Measurements from ENCODE around the gene UACA.
"Not testable (repeated sequence)": the region's sequence is repeated elsewhere in the genome, so short reads cannot be mapped to it uniquely, and the experiment has no call there.

Gene UACA

DNA sequence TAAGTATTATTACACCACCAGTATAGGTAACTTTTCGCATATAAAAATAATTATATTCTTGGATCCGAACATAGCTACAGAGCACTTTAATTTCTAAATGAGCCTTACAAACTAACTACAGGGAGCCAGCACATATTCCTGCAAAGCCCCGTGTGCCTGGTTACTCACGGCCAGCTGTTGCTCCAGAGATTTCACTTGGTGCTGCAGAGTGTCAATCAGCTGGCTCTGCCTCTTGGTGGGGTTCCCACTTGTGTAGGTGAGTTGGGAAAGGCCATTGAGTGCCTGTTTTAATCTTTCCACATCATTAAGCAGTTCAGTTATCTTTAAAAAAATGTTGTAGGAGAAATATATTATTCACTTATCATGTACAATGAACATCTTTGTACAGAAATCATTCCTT is 98.9 kb downstream of the UACA start:
- TF ChIP-seq, protein P1, sequence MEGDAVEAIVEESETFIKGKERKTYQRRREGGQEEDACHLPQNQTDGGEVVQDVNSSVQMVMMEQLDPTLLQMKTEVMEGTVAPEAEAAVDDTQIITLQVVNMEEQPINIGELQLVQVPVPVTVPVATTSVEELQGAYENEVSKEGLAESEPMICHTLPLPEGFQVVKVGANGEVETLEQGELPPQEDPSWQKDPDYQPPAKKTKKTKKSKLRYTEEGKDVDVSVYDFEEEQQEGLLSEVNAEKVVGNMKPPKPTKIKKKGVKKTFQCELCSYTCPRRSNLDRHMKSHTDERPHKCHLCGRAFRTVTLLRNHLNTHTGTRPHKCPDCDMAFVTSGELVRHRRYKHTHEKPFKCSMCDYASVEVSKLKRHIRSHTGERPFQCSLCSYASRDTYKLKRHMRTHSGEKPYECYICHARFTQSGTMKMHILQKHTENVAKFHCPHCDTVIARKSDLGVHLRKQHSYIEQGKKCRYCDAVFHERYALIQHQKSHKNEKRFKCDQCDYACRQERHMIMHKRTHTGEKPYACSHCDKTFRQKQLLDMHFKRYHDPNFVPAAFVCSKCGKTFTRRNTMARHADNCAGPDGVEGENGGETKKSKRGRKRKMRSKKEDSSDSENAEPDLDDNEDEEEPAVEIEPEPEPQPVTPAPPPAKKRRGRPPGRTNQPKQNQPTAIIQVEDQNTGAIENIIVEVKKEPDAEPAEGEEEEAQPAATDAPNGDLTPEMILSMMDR (conservative IDR thresholded peaks at IDR 0.05; ENCODE audit: low read length), result no peak
- DNase-seq (ENCODE audit: low read depth), result no peak
- no peak overlapping the region for H3K4me3 ChIP-seq (ENCODE audit: low read length)

DNA sequence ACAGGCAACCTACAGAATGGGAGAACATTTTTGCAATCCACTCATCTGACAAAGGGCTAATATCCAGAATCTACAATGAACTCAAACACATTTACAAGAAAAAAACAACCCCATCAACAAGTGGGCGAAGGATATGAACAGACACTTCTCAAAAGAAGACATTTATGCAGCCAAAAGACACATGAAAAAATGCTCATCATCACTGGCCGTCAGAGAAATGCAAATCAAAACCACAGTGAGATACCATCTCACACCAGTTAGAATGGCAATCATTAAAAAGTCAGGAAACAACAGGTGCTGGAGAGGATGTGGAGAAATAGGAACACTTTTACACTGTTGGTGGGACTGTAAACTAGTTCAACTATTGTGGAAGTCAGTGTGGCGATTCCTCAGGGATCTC is 100.3 kb downstream of the UACA start:
- DNase-seq (ENCODE audit: low read depth); H3K4me3 ChIP-seq (ENCODE audit: low read length): not testable (repeated sequence)

DNA sequence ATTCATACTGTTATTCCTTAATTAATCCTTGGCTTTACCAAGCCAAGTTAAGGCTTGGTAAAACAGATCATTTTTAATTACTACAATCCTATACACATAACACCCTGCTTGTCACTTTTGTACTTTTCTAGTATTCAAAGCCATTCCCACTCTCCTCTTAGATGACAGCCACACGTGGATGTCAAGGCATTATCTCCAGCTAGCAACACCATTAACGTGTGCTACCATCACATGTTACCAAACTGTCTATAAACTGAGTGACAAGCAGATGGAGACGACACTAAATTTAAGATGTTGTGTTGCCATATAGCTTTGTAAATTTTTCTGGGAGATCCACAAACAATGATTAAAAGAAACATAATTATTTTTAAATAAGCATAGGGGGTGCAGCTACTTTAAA is 103.7 kb downstream of the UACA start:
- H3K4me3 ChIP-seq (ENCODE audit: low read length), result no peak overlapping the region
- TF ChIP-seq, protein P1 (conservative IDR thresholded peaks at IDR 0.05; ENCODE audit: low read length), result no peak
- DNase-seq (ENCODE audit: low read depth), result no peak

DNA sequence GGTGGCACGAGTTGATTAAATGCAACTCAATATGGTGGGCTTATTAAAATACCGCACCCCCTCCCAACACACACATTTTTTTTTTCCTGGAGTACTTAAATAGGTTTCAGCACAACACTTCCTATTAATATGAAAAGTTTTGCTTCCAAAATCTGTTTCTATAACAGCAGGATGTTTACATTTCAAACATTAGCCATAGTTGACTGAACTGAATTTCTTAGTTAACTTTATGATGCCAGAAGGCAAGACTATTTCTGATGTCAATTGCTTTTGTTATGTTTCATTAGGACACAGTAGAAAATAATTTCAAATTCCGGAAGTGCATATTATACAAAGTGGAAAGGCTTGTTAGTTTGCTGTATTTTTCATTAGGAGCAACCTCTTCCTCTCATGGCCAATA is 104.7 kb downstream of the UACA start:
- TF ChIP-seq, protein P1 (conservative IDR thresholded peaks at IDR 0.05; ENCODE audit: low read length), result no peak
- no peak overlapping the region for H3K4me3 ChIP-seq (ENCODE audit: low read length)
- DNase-seq (ENCODE audit: low read depth), result no peak

DNA sequence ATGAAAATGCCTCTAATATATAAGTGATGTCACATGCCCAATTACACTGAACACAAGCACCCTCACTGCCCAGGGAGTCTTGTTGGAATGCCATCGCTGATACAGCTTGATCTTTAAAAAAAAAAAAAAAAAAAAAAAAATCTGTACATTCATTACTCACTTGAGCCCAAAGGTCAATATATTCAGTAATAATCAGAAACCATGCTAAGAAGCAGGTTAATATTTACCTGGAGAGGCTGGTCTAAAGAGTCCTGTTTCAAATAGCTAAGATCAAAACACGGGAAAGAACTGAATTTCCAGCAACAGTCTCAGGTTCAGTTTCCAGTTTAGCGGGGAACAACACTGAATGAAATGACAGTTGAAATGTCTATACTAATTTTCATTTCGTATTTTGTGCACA is 109.9 kb downstream of the UACA start:
- no peak for DNase-seq (ENCODE audit: low read depth)
- TF ChIP-seq, protein P1 (conservative IDR thresholded peaks at IDR 0.05; ENCODE audit: low read length), result no peak
- H3K4me3 ChIP-seq (ENCODE audit: low read length), result no peak overlapping the region

DNA sequence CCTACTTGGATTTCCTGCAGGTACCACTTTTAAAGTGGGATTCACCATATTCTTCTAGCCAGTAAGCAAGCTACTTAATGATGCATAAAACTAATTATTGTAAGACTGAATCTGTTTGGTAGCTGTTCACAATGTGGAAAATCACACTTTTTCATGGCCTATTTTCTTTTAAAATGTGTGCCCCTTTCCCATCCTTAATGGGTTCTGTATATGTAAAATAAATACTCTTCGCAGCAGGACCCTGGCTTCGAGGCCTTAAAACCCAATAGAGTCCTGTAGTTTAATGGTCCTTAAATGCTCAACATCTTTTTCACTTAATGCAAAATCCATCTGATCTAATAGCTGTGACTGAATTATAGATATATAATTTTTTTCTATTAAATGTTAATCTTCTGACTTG is 111.0 kb downstream of the UACA start:
- TF ChIP-seq, protein P1 (conservative IDR thresholded peaks at IDR 0.05; ENCODE audit: low read length), result no peak
- DNase-seq (ENCODE audit: low read depth), result no peak
- H3K4me3 ChIP-seq (ENCODE audit: low read length), result no peak overlapping the region

DNA sequence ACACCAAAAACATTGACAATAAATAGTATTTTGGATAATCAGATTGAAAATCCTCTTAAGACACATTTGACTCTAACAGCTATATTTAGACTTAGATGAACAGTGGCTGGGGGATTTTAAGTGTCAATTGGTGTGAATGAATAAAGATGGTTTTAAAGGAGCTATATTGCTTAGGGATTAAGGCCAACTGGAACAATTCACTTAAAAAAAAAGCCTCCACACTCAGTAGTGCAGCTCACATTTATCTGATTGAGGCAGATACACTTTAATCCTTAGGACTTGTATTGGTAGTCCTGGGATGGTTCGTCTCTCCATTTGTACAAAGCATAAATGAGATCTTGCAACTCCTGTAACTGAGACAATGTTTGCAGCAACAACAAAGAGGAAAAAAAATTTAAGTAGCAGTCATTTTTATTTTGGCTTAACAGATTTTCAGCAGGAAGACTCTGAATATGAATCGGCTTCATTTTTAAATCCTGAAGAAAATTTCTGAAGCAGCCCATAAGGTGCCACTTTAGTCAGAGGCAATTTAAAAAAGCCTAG is 112.0 kb downstream of the UACA start:
- TF ChIP-seq, protein P1 (conservative IDR thresholded peaks at IDR 0.05; ENCODE audit: low read length), result no peak
- no peak for DNase-seq (ENCODE audit: low read depth)
- no peak overlapping the region for H3K4me3 ChIP-seq (ENCODE audit: low read length)

All from AG10803 (cell line).